ENCODE measurements around the gene RAVER2.
"Not testable (repeated sequence)": the region's sequence is repeated elsewhere in the genome, so short reads cannot be mapped to it uniquely, and the experiment has no call there.

Gene RAVER2, protein sequence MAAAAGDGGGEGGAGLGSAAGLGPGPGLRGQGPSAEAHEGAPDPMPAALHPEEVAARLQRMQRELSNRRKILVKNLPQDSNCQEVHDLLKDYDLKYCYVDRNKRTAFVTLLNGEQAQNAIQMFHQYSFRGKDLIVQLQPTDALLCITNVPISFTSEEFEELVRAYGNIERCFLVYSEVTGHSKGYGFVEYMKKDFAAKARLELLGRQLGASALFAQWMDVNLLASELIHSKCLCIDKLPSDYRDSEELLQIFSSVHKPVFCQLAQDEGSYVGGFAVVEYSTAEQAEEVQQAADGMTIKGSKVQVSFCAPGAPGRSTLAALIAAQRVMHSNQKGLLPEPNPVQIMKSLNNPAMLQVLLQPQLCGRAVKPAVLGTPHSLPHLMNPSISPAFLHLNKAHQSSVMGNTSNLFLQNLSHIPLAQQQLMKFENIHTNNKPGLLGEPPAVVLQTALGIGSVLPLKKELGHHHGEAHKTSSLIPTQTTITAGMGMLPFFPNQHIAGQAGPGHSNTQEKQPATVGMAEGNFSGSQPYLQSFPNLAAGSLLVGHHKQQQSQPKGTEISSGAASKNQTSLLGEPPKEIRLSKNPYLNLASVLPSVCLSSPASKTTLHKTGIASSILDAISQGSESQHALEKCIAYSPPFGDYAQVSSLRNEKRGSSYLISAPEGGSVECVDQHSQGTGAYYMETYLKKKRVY

DNA sequence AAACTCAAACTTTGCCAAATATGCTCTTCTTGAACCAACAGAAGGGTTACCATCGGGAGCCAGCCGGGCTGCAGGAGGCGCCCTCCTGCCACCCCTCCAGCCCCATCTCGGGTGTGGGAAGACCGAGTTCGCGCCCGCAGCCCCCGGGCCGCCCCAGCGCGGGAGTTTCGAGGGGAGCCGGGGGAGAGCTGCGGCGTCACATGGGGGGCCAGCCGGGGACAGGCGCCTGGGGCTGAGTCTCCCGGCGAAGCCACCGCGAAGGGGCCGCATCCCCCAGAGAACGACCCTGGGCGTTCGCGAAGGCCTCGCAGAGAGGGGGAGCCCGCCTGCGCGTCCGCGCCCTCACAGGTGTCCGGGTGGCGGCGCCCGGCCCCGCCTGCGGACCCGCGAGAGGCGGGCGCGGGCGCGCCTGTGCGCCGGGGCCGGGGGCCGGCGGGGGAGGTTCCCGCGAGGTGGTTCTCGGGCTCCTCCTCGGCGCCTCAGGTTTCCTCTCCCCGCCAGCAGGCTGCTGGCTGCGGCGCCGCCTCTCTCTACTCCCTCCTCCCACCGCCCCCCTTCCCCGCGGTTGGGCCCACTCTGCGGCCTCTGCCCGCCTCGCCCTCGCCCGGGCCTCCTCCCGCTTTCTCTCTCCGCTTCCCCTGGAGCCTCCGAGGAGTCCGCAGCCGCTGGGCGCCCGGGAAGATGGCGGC, at the start of gene RAVER2:
Gene RAVER2 (plus strand): TSS at position 584 of the 689 bp plus-strand sequence. CDS start 98 bp downstream, at position 682.
- DNase-seq (ENCODE audit: low read depth in 2 of 2, low spot score in 1 of 2) = peak in 1 of 2 donors; percentile 11

DNA sequence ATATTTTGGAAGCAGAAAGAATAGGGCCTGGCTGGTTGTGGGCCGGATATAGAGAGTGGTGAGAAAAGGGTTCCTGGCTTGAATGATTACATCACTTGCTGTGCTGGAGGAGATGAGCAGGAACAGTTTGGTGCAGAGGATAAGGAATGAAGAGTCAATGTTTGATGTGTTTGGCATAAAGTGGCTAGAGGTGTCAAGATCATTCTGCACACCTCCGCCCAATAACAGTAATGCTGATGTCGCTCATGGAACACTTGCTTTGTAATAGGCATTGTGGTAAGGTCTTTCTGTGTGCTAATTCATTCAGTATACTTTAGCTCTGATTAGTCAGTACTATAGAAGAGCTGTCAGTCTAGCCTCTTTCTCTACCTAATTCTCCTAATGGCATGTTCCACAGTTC, 48.0 kb upstream of the RAVER2 start:
- no peak for DNase-seq (ENCODE audit: low read depth in 2 of 2, low spot score in 1 of 2)

DNA sequence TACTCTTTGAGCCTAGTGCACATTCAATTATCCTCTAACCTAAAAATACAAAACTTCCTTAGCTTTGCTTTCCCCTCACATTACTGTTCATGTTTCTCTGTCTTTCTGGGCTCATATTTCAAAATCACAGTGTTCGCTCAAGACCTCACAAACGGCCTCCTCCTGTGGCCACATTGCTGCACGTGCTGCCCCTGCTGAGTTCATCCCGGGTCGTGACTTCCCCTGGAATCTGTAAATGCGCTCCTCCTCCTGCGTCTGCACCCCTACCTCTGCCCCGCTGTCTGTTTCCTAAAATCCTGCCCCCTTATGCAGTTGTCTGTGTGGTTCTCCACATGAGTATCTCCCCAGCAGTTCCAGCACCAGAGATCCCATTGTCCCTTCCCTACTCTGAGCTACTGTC, 45.5 kb upstream of the RAVER2 start:
- no peak for DNase-seq (ENCODE audit: low read depth in 2 of 2, low spot score in 1 of 2)

DNA sequence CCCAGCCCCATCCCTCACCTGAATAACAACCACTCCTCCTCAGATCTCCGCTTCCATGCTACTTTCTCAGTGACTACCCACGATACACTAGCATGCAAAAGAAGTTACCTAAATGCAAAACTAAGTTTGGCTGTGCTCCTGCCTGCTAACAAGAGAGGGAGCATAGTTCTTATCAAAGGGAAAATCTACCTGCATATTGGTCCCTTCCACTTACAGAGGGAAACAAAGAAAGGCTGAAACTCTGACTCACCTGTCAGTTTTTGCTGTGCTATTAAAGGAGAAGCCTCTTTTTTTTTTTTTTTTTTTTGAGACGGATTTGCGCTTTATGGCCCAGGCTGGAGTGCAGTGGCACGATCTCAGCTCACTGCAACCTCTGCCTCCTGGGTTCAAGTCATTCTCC, 43.8 kb upstream of the RAVER2 start:
- DNase-seq (ENCODE audit: low read depth in 2 of 2, low spot score in 1 of 2) = no peak

DNA sequence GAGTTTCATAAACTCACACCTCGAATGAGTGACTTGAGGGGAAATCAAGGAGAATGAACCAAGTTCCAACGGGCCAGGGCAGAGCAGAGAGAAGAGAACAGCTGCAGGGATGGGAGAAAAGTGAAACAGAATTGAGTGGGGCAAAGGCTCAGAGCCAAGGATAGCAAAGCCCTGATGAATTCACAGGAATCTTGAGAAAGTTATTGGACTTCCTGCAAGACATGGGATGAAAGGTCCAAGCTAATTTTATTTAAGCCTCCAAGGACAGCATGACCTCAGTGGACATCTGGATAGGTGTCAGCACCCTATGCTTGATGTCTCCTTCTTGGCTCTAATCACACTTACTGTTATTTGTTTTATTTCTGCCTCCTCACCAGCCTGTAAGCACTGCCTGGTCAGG, 43.0 kb upstream of the RAVER2 start:
- no peak for DNase-seq (ENCODE audit: low read depth in 2 of 2, low spot score in 1 of 2)

DNA sequence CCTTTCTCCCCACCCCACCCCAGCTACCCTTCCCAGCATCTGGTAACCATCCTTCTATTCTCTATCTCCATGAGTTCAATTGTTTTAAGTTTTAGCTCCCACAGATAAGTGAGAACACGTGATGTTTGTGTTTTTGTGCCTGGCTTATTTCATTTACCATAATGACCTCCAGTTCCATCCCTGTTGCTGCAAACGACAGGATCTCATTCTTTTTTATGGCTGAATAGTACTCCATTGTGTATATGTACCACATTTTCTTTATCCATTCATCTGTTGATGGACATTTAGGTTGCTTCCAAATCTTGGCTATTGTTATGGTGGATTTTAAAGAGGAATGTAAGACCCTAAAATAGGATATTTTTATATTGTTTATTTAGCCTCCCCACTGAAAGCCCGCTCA, 42.2 kb upstream of the RAVER2 start:
- DNase-seq (ENCODE audit: low read depth in 2 of 2, low spot score in 1 of 2) = not testable (repeated sequence)

DNA sequence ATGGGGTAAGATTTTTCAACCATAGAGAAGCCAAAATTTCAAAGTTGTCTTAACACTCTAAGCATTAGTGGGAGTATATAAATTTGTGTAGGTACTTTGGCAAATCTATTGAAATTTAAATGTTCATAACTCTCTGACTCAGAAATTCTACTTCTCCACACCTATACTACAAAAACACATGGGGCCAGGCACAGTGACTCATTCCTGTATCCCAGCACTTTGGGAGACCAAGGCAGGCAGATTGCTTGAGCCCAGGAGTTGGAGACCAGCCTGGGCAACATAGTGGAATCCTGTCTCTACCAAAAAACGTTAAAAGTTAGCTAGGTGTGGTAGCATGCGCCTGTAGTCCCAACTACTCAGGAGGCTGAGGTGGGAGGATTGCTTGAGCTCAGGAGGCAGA, 41.3 kb upstream of the RAVER2 start:
- DNase-seq (ENCODE audit: low read depth in 2 of 2, low spot score in 1 of 2) = no peak

DNA sequence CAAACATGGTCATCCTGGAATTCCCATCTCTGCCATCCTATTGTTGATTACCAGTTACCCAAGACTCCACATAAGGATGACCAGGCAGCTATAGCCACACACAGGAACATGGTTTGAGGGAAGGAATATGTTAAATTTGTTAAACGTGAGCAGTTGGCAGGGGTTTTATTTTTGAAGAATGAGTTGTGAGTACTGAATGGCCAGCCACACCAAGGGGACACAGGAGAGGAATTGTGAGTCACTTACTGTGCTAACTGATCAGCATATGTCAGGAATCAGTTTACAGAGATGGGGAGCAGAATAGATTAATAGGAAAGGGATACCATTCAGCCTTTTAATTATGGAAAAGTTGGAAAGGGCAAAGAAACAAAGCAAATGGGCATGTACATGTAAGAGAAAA, 39.3 kb upstream of the RAVER2 start:
- no peak for DNase-seq (ENCODE audit: low read depth in 2 of 2, low spot score in 1 of 2)

DNA sequence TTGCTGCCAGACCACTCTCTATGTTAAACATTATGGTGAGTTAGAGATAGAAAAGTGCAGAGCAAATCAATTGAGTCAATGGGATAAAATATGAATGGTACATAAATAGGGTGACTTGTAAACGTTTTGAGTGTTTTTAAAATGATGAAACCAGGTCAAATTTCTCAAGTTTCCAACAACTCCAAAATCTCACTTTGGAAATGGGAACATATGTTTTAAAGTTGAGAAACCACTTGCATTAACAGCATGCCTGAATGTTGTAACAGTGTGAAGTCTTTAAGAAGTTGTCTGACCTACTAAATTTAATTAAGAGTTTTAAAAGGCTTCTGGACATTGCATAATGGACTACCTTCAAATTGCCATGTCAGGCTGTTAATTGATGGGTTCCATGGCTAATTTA, 33.6 kb upstream of the RAVER2 start:
- no peak for DNase-seq (ENCODE audit: low read depth in 2 of 2, low spot score in 1 of 2)

DNA sequence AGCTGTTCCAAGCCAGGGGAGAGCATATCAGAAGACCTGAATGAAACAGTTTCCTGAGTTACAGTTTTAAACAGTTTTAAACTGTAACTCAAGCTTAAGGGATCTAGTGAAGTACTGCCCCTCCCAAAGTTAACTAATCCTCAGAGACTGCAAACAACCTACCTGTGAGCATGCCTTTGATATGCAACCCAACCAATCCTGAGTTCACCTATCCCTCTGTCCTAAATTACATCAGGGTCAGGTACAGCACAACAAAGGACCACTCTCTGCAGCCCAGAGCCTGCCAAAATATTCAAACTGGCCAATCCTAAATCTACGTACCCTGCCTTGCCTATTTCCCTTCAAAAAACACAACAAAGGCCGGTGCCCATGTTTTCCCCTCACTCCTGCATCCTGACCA, 32.8 kb upstream of the RAVER2 start:
- no peak for DNase-seq (ENCODE audit: low read depth in 2 of 2, low spot score in 1 of 2)

DNA sequence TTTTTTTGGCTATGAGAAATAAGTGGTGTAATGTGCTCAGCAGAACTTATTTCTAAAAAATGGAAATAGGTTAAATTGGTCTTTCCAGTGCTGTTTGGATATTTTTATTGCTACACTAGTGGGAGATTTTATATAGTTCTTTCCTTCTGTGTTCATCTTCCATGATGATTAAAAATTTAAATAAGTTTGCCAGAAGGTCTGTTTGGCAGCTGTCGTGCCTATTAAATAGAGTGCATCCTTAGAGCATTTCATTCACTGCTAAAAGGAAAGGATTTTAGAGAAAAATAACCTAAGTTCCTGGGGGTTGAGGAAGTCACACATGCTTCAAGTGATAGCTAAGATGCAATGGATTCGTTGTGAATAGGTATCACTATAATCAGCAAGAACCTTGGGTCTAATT, 29.7 kb upstream of the RAVER2 start:
- no peak for DNase-seq (ENCODE audit: low read depth in 2 of 2, low spot score in 1 of 2)

DNA sequence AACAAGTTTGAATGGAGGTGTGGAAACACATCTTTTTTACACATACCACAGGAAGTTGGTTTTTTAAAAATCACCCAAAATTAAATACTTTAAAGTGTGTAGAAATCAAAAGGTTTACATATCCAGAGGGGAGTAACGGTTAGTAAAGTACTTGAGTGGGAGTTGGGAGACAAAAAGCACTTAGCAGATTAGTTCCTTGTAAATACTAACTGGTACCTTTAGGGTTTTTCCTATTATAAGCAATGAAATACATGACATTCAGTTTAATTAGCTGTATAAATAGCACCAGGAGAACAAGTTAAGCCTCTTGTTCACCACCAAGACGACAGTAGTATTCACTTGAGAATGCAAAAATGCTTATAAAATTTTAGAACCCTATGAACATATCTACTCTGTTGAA, 23.7 kb upstream of the RAVER2 start:
- no peak for DNase-seq (ENCODE audit: low read depth in 2 of 2, low spot score in 1 of 2)

DNA sequence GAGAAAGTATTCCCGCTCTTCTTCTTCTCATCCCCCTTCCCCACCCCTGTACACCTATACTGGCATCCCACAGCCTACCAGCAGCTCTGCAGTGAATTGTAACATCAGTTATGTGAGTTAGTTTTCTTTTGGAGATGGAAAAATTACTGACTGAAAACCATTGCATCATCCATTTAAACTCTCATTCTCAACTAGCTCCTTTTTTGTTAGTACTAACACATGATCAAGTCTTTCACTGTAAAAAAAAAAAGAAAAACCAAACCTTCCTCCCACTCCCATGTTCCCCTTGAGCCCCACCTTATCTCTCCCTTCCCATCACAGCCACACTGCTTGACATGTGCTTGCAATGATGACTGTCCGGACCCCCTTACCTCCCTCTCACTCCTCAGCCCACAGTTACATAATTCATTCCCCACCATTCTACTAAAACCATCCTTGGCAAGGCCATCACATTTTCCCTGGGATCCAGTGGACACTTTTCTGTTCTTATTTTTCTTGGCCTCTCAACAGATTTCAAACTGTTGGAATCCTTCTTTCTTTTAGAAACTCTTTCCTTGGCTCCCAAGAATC, 23.2 kb upstream of the RAVER2 start:
- DNase-seq (ENCODE audit: low read depth in 2 of 2, low spot score in 1 of 2) = no peak

DNA sequence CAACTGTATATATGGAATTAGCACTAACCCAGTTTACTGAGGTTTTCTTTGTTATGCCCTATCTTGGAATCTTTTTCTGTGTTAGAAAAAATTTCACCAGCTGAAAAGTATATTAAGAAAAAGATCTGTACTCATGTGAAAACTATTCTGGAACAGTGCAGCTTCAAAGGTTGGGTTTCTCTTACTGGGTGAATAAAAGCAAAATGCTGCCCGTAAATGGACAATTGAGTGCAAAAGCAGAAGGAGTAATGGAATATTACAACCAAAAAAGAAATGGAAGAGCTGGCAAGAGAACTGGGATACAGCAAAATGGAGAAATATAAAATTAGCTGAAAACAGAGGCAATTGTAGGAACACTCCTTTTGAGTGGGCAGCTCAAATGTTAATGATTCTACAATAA, 17.0 kb upstream of the RAVER2 start:
- no peak for DNase-seq (ENCODE audit: low read depth in 2 of 2, low spot score in 1 of 2)

DNA sequence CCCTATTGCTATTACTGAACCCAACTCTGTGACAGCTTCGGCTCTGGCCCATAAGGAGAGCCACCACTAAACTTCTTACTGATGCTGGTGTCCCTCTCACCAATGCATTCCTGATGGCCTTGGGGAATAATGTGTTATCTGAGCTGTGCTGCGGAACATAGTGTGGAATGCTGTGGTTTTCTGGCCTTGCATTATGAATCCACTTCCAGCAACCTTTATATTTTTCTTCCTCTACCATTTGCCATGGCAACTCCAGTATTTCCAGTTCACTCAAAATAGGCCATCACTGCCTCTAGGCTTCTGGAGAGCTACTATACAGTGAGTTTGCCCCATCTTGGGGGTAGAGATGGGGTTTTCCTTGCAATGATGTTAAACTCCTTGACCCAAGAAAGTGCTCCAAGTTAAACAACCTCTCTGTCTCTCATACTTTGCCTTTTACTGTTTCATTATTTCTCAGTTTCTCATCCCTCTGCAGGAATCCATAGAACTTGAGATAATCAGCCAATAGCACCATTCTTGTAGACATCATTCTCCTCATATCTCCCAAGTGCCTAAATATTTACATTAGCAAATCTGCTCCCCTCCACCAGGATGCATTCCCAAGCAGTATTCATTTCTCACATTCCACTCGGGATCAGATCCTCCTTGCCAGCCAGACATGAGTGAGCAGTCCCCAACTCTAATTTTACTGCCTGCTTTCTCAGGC, 11.1 kb upstream of the RAVER2 start:
- no peak for DNase-seq (ENCODE audit: low read depth in 2 of 2, low spot score in 1 of 2)

DNA sequence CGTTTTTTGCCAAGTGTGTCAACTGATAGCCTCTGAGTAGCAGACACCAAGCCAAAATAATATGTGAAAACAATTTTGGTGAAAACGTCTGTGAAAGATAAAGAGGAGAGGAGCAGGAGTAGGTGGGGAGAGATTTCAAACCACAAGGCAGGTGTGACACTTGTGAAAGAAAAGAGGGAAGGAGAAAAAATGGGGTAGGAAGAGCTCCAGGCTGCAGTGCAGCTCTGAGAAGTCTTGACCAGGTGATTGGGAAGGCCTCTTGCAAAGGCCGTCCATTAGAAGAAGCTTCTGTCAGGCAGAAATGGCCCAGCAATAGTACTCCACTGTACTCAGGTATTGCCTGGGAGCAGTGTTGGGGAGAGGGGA, 10.6 kb upstream of the RAVER2 start:
- no peak for DNase-seq (ENCODE audit: low read depth in 2 of 2, low spot score in 1 of 2)

DNA sequence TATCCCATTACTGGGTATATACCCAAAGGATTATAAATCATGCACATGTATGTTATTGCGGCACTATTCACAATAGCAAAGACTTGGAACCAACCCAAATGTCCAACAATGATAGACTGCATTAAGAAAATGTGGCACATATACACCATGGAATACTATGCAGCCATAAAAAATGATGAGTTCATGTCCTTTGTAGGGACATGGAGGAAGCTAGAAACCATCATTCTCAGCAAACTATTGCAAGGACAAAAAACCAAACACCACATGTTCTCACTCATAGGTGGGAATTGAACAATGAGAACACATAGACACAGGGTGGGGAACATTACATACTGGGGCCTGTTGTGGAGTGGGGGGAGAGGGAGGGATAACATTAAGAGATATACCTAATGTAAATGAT, 4.2 kb upstream of the RAVER2 start:
- not testable (repeated sequence) for DNase-seq (ENCODE audit: low read depth in 2 of 2, low spot score in 1 of 2)

DNA sequence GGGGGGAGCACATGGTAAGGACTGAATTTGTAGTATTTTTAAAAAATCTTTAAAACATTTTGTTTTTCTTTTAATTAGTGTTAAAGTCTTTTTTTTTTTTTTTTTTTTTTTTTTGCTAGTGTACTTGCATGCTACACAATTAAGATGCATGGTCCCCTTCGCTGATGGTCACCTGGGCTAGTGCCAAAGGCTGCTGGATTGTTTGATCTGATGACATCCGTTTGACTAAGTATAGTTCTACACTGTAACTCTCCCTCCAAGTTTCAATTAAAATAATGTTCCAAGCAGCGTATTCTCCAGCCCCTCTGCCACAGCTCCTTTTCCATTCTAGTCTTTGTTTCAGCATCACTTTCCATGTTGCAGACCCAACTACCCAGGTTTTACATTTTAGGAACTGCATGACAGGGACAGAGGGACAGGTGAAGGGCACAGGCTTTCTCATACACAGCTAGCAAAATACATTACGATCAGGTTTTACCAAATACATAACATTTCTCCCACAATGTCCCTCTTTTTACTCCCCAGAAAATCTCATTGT, 852 bp upstream of the RAVER2 start:
- no peak for DNase-seq (ENCODE audit: low read depth in 2 of 2, low spot score in 1 of 2)

DNA sequence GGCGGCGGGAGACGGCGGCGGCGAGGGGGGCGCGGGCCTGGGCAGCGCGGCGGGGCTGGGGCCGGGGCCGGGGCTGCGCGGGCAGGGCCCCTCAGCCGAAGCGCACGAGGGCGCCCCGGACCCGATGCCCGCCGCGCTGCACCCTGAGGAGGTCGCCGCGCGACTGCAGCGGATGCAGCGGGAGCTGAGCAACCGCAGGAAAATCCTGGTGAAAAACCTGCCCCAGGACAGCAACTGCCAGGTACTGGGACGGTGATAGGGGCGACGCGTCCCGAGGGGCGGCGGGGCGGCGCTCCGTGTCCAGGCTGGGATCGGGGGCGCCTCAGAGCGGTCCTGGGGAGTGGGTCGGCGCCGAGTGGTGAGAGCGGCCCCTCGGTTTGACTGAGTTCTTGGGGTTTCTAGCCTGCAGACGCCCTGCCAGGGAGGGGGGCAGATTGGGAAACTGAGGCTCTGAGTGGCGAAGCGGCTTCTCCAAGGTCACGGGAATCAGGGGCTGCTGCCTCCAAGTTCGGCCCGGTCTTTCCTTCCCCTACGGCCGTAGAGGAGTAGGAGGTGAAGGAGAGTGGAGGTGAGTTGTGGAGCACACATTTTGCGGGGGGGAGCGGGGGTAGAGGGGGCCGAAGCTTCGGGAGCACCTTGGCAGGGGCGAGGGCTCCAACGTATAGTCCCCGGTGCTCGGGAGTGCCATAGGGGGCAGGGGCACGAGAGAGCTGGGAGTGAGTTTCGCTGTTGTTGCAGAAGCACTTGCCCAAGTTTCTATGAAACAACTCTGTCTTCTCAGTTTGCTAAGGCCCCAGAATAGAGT, 508 bp downstream of the RAVER2 start:
- DNase-seq (ENCODE audit: low read depth in 2 of 2, low spot score in 1 of 2) = no peak

All from stimulated activated CD8-positive, alpha-beta memory T cell treated with anti-CD3 and anti-CD28 coated beads, Interleukin-4, amount 100 ng/mL, for 1 hour (primary cell).